Hematopoietic multipotent progenitor cell (in vitro differentiated cells): ENCODE results near the gene GRM5. TPM values are rescaled to one million over a fixed set of nuclear protein-coding genes. Genes with fewer than 3 reads are reported as not detected.

Experiments
- DNase-seq, 3 donors: peaks; one replicate each; pipeline ENCODE4 v3.0.0-alpha.2; 2011 to 2015; ENCODE audit warnings: low read depth in 2 of 3, low spot score in 2 of 3
- total RNA-seq: library from RNA; depleted of rRNA; stranded (reverse); fragments of >200 nt; gene quantifications from one replicate; pipeline ENCODE4 v1.2.3, GENCODE V29; 2012

Gene GRM5
- total RNA-seq, 1 donor = under 0.01 TPM

DNA sequence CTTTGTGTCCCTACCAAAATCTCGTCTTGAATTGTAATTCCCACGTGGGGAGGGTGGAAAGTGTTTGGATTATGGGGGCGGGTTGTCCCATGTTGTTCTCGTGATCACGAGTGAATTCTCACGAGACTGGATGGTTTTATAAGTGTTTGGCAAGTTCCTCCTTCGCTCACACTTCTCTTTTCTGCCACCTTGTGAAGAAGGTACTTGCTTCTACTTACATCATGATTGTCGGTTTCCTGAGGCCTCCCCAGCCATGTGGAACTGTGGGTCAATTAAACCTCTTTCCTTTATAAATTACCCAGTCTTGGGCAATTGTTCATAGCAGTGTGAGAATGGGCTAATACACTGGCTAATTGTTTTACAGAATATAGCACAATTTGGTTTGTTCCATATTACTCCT is 326.3 kb downstream of the GRM5 start:
- no peak for DNase-seq

GRCh38 chr11:88709567-88709966 is 356.2 kb downstream of the GRM5 start:
- DNase-seq = no peak

- no peak for DNase-seq
These were observed 361.3 kb downstream of the GRM5 start for GRCh38 chr11:88704485-88704884.

DNA sequence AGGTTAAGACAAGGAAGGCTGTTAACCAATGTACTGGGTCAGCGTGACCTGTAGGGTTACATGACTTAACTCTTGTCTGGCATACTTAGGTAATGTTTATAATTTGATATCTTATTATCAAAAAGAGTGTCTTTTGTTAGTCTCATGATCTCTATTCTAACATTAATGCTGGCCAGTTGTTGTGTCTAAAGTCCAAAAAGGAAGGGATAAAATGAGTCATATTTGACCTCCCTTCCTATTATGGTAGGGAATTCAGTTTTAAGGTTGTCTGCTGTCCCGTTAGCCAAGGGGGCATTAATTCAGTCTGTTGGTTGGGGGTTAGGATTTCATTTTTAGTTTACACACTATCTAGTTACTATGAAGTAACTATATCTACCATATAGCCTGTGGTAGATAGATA is 364.0 kb downstream of the GRM5 start:
- no peak for DNase-seq

- DNase-seq = no peak
These were observed 368.6 kb downstream of the GRM5 start for GRCh38 chr11:88697139-88697538.

DNA sequence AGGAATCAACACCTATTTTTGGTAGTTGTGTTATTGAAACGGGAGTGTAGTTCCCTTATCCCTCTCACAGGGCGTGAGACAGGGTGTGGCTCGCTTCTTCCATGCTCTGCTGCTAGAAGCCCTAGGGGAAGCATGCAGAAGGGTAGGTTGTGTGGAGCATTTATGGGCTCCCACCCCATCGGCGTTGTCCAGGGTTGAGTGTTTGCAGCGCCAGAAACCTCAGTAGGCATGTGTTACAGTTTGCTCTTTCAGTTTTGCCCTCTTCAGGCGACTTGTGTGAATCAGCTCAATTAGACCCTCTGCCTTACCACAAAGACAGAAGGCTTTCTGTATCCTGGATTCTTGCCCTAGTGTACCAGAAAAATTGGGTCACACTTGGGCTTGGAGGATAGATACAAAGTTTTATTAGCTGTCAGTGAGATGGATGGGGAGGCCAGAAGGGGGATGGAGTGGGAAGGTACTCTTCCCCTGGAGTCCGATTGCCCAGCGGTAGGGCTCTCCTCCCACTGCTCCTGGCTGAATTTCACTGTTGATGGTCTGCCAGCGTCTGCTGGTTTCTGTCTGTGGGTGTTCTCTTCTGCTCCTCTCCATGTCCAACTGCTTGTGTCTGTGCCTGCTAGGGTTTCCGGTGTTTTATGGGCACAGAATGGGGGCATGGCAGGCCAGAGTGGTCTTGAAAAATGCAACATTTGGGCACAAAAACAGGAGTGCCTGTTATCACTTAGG is 369.9 kb downstream of the GRM5 start:
- no peak for DNase-seq

DNA sequence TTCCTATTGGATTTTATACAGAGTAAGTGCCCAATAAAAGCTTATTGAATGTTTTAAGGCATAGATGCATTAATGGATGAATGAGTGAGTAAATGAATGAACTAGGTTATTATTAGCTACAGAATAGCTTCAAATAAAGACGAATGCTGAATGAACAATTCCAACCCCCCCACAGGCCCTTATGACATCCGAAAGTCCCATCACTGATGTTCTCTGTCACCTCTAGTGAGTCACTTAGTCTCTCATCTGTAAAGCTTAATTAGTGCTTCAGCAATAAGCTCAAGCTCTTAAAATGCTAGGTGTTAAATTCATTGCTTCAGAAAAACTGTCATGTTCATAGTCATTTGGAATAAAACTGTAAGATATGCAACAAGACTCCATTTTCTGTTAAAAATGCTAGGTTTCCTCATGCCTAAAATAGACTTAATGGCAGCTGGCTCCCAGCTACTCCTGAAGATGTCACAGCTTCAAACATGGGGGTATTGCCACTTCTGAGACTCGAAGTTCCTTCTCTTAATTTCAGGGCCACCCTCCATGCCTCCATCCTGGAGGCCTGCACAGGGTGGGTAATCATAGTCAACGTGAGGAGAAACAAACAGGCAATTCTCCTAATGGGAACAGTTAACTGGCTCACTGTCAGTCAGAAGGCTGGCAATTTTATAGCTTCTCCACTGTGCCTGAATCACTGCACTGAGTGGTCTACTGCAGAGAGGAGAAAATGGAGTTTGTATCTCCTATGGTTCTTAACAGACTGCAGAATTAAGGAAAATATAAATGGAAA is 373.3 kb downstream of the GRM5 start:
- no peak for DNase-seq

- no peak for DNase-seq
These were observed 376.1 kb downstream of the GRM5 start for GRCh38 chr11:88689548-88690240.

DNA sequence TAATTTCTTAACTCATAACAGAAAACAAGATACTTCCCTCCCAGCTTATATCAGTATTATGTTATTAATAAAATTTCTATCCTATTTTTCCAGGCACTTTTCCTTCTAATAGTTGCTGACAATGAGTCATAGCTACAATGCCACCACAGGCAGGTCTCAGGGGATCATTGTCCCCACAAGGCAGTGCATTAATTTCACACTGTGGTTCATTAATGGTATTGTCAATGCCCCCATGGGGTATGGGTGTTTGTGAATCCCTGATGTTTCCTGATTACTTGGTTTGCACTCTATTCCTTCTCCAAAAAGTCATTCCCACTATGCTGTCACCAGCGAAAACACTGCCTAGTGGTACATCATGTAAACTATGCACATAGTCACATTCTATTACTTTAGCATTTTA is 382.8 kb downstream of the GRM5 start:
- no peak for DNase-seq

GRCh38 chr11:88680806-88681205 is 385.0 kb downstream of the GRM5 start:
- no peak for DNase-seq

GRCh38 chr11:88666364-88666763 is 399.4 kb downstream of the GRM5 start:
- DNase-seq = no peak

DNA sequence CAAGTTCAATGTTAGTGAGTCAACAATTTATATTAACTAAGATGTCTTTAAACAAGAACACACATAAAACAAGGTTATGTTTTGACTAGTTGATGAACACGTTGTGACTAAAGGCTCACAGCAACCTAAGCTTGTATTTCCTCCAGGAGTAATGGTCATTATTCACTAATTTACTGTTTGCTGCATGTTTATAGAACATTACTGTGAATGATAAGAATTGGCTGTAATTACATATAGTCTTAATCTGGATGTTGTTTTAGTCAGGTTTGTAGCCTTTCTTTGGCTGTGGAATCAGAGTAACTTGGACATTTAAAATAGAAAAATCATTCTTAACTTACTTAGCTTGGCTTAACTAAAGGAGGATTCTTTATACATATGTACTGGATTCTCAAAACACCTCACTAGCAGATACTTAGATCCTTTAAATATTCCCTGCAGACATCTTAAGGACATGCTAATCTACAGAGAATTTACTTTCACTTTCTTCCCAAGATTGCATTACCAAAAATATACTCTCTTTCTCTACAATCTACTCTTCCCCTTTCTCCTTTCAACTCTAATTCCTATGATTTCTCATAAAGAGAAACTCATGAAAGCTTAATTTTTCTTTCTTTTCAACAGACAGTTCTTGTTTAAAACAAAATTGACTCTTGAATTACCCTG is 408.6 kb downstream of the GRM5 start:
- DNase-seq = no peak

DNA sequence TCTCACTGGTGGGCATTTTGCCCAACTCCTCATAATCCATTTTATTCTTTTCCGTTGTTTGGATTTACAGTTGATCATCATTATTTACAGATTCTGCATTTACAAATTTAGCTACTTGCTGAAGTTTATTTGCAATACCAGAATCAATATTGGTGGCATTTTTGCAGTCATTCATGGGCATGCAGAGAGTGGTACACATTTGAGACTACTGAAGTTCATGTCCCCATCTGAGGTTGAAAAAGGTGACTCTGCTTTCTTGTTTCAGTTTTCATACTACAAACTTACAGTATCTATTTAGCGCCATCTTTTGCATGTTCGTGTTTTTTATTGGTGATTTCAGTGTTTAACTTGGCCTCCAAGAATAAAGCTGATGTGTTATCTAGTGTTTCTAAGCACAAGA is 409.5 kb downstream of the GRM5 start:
- no peak for DNase-seq

DNA sequence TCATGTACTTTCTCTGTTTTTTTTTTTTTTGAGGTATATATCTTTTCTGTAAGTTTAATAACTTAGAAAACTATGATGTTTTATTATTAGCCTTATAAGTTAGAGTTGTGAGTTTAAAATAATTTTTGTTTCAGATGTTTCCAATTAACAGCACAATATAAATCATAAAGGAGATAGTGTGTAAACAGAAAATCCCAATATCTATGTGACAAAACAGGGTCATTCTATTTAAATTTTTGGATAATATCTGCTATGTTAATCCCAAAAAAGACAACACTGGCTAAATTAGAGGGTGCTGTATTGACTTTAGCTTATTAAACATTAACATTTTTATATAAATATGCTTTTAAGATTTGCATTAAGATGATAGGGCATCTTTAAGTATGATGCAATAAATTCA is 410.1 kb downstream of the GRM5 start:
- DNase-seq = no peak

GRCh38 chr11:88655196-88655595 is 410.6 kb downstream of the GRM5 start:
- DNase-seq = no peak

GRCh38 chr11:88651556-88651955 is 414.2 kb downstream of the GRM5 start:
- no peak for DNase-seq

DNA sequence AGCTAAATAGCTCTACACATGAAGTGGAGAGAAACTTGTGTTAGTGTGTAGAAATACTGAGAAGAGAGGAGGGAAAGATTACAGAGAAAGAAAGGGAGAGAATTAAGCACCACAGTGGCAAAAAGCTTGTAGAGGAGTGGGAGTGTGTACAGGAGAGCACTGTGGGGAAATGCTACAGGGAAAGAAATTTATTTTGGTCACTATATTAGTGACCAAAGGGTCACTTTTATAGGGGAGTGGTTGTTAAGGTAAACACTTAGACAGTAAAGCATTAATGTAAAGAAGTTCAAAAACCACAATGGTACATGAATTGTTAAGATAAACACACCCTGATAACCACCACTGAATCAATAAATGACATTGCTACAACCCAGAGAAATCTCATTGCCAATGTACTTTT is 421.1 kb downstream of the GRM5 start:
- DNase-seq = no peak

GRCh38 chr11:88632163-88632562 is 433.6 kb downstream of the GRM5 start:
- no peak for DNase-seq

GRCh38 chr11:88631497-88631896 is 434.3 kb downstream of the GRM5 start:
- no peak for DNase-seq

DNA sequence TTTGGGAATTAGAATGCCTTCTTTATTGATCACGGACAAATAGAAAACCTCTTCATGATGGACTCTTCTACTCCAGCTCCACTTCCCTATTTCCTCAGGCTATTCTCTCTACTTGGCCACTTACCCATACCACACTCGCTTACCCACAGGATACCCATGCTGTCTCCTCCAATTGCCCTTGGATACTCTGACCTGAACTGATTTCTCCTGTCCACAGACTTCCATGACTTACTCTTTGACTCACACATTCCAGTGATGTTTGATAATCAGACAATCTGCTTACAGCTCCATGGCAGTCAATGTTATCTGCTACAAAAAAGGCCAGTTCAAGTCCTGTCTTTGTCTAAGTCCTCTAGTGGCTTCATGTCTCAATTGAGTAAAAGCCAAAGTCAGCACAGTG is 436.3 kb downstream of the GRM5 start:
- DNase-seq = no peak

DNA sequence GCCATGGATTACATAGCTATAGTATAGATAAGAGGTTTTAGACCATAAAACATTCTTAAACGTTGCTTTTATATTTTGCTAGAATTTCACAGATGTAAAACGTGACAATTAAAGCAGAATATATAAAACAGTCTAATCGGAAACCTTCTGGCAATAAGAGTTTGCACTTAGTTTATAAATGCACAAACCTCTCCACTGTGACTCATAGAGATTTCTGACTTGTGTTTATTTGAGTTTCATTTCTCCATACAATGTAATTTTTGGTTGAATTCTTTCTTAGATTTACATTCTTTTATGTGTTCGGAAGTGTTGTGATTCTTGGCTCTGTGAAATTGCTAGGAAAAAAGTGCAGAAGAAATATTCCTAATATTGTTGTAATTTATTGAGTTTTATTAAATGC is 439.6 kb downstream of the GRM5 start:
- no peak for DNase-seq
